ENCODE results near the gene ARHGAP9.
A peak's percentile ranks its signal among the peaks of the same experiment; 100 is the strongest.
"Not testable (repeated sequence)": the region's sequence is repeated elsewhere in the genome, so short reads cannot be mapped to it uniquely, and the experiment has no call there.

The ARHGAP9 gene

GRCh38 chr12:57431654-57432188, 47.9 kb downstream of the ARHGAP9 start:
- no peak for DNase-seq

- peak; percentile 87 to 91 for DNase-seq
Measured at GRCh38 chr12:57430931-57431566, 48.6 kb downstream of the ARHGAP9 start, which contains the start of gene R3HDM2. Gene R3HDM2 (minus strand): TSS chr12:57431043. CDS start chr12:57310428, 120,615 bp downstream.

GRCh38 chr12:57430112-57430930, 49.3 kb downstream of the ARHGAP9 start:
- DNase-seq: peak in 1 of 2 experiments; percentile 73

GRCh38 chr12:57429473-57430111, 50.1 kb downstream of the ARHGAP9 start:
- DNase-seq: no peak

- DNase-seq: no peak
Measured at GRCh38 chr12:57428965-57429364, 50.7 kb downstream of the ARHGAP9 start.

GRCh38 chr12:57426948-57427347, 52.7 kb downstream of the ARHGAP9 start:
- DNase-seq: not testable (repeated sequence)

All from NCI-H1930 (cell line).